Common myeloid progenitor, CD34-positive (primary cell): ENCODE results near the gene LRP1B.
"Not testable (repeated sequence)": the region's sequence is repeated elsewhere in the genome, so short reads cannot be mapped to it uniquely, and the experiment has no call there.

Experiments
- CTCF ChIA-PET: fragments of 350-600 bp; sonication (Branson Sonifier 250); formaldehyde crosslinking; loops from one replicate; lab custom pipeline; 2021; ENCODE audit warnings: antibody characterized with exemption; lab: Charles Lee
- POLR2A ChIA-PET: fragments of 350-600 bp; sonication (Branson Sonifier 250); formaldehyde crosslinking; loops from one replicate; lab custom pipeline; 2021; ENCODE audit warnings: antibody characterized with exemption; lab: Charles Lee
- DNase-seq, 3 donors: peaks; one replicate each; pipeline versions ENCODE4 v3.0.0 to v3.0.0-alpha.2; 2013
- H3K27ac ChIP-seq, 2 experiments: 1 replicate in 1 of 2; 2 replicates in 1 of 2; pipeline ENCODE4 v1.7.0; 2013; ENCODE audit warnings: inconsistent platforms in 2 of 2, low read length in 2 of 2, mild to moderate bottlenecking in 2 of 2, low read depth in 1 of 2, moderate library complexity in 1 of 2; ENCODE audit not compliant: severe bottlenecking in 2 of 2, insufficient read depth in 1 of 2, poor library complexity in 1 of 2
- H3K27me3 ChIP-seq, 5 experiments: replicated peaks in 2 of 5; 1 replicate in 3 of 5; 2 replicates in 2 of 5; pipeline versions ENCODE4 v1.6.1 to v1.7.0; 2013; ENCODE audit warnings: low read length in 4 of 5, mild to moderate bottlenecking in 2 of 5, moderate library complexity in 2 of 5, inconsistent platforms in 1 of 5; ENCODE audit not compliant: insufficient read depth in 5 of 5, control insufficient read depth in 4 of 5
- H3K36me3 ChIP-seq, 4 experiments: 1 replicate in 2 of 4; 2 replicates in 2 of 4; pipeline versions ENCODE4 v1.6.1 to v1.7.0; 2013; ENCODE audit warnings: low read length in 3 of 4, control low read depth in 1 of 4, mild to moderate bottlenecking in 1 of 4; ENCODE audit not compliant: control insufficient read depth in 4 of 4, insufficient read depth in 4 of 4
- H3K4me1 ChIP-seq, 4 experiments: 1 replicate in 3 of 4; 2 replicates in 1 of 4; pipeline versions ENCODE4 v1.6.1 to v1.7.1; 2013; ENCODE audit warnings: low read length in 3 of 4, mild to moderate bottlenecking in 3 of 4, control low read depth in 1 of 4, inconsistent platforms in 1 of 4, moderate library complexity in 1 of 4; ENCODE audit not compliant: control insufficient read depth in 4 of 4, insufficient read depth in 4 of 4; ENCODE audit errors: control extremely low read depth in 1 of 4
- H3K4me3 ChIP-seq, 7 experiments: 1 replicate in 4 of 7; 2 replicates in 3 of 7; pipeline versions ENCODE4 v1.5.1 to v1.7.0; 2013; ENCODE audit warnings: mild to moderate bottlenecking in 7 of 7, low read length in 6 of 7, moderate library complexity in 6 of 7, inconsistent platforms in 2 of 7, low read depth in 2 of 7, control low read depth in 1 of 7; ENCODE audit not compliant: insufficient read depth in 4 of 7, control insufficient read depth in 1 of 7; ENCODE audit errors: extremely low read depth in 1 of 7
- H3K9me3 ChIP-seq, 5 experiments: 1 replicate in 4 of 5; 2 replicates in 1 of 5; pipeline versions ENCODE4 v1.6.1 to v1.7.1; 2013; ENCODE audit warnings: low read length in 4 of 5, mild to moderate bottlenecking in 2 of 5, inconsistent platforms in 1 of 5, low read depth in 1 of 5, moderate library complexity in 1 of 5; ENCODE audit not compliant: control insufficient read depth in 4 of 5, insufficient read depth in 2 of 5; ENCODE audit errors: control extremely low read depth in 1 of 5
- WGBS: methylation state at CpG from one replicate; pipeline ENCODE4 v1.1.5; 2013; ENCODE audit not compliant: insufficient coverage; 5-methylcytosine and 5-hydroxymethylcytosine counted together

LRP1B gene

DNA sequence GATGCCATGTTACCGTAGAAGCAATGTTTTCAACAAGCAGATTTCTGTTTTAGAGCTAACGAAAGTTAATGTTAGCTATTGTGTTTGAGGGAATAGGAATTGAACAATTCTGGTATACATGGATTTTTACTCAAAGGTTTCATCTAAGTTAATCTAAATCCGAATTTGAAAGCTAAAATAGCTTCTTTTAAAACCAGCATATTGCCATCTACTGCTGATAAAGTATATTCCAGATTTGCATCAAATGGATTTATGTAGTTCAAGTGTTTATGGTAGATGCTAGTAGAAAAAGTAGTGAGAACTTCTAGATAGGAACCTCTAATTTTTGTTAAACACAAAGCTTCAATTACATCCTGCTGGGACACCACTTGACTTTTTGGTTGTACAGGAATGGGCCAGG is 1781.1 kb downstream of the LRP1B start:
- H3K36me3 ChIP-seq, result no peaks in the 10 kb centered on the region
- no peak overlapping the region for H3K27ac ChIP-seq
- POLR2A ChIA-PET, result no interaction called here
- CTCF ChIA-PET, result no interaction called here
- no peaks in the 10 kb centered on the region for H3K27me3 ChIP-seq
- no peak overlapping the region for H3K4me3 ChIP-seq
- no peaks in the 10 kb centered on the region for H3K4me1 ChIP-seq
- WGBS, result no CpG with 5 or more reads among the region's 3 CpGs
- no peaks in the 10 kb centered on the region for H3K9me3 ChIP-seq
- no peak for DNase-seq

DNA sequence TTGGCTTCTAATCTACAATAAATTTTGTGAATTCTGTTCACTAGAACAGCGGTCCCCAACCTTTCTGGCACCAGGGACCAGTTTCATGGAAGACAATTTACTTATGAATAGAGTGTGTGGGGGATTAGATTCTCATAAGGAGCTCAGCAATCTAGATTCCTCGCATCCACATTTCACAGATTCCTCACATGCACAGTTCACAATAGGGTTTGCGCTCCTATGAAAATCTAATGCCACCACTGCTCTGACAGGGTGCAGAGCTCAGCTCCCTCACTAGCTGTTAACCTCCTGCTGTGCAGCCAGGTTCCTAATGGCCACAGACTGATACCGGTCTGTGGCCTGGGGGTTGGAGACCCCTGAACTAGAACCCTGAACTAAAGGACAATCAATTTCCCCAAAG is 1782.0 kb downstream of the LRP1B start:
- H3K27me3 ChIP-seq, result no peaks in the 10 kb centered on the region
- DNase-seq, result no peak
- no peak overlapping the region for H3K4me3 ChIP-seq
- no peaks in the 10 kb centered on the region for H3K36me3 ChIP-seq
- POLR2A ChIA-PET, result no interaction called here
- H3K9me3 ChIP-seq, result no peaks in the 10 kb centered on the region
- H3K4me1 ChIP-seq, result no peaks in the 10 kb centered on the region
- 95% methylated on average over 2 of the region's 4 CpGs for WGBS
- H3K27ac ChIP-seq, result no peak overlapping the region
- CTCF ChIA-PET, result no interaction called here

DNA sequence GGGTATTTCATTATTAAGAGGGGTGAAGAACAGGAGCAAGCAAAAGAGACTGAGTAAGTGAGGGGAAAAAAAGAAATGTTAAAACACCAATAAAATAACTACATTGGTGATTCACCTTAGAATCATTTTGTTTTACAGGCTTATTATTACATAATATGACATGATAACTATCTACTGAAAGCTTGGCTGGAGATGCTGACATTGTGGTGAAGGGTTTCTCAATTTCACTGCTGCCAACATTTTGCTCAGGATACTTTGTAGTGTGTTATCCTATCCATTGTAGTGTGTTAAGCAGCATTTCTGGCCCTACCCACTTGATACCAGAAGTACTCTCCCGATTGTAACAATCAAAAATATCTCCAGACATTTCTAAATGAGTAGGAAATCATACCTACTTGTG is 1786.0 kb downstream of the LRP1B start:
- Histone ChIP-seq H3K4me1 (no peaks in the 10 kb centered on the region), H3K4me3 (no peak overlapping the region), H3K9me3 (no peaks in the 10 kb centered on the region), H3K27me3 (no peaks in the 10 kb centered on the region), H3K36me3 (no peaks in the 10 kb centered on the region), H3K27ac (no peak overlapping the region)
- ChIA-PET POLR2A (no interaction called here), CTCF (no interaction called here)
- no CpG with 5 or more reads among the region's 1 CpG for WGBS
- DNase-seq, result no peak

DNA sequence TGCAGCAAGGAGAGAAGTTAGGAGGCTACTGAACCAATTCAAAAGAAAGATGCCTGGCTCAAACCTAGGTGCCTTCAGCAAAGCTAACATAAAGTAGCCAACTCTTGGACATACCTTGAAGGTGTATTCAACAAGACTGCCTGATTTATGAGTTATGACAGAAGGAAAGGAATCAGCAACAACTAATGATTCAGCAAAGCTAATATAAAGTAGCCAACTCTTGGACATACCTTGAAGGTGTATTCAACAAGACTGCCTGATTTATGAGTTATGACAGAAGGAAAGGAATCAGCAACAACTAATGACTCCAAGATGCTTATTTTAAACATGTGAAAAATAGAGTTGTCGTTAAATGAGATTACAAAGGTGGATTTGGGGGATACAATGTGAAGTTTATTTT is 1786.5 kb downstream of the LRP1B start:
- H3K9me3 ChIP-seq, result not testable (repeated sequence)

DNA sequence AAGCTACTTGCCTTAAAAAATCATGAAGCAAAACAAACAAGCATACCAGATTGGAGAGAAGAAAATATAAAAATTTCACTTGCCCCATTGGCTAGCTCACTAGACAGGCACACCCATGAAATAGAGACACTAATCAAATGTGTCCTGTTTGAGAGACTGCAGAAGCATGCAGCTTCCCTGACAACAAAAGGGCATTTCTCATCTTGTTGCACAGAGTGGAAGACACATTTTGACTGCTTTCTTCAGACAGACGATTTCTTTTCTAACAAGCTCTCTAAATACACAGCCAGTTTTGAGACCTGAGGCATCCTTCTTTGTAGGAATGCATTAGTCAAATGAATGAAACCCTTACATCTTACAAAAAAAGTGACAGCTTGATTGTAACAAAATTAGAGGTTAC is 1792.0 kb downstream of the LRP1B start:
- H3K36me3 ChIP-seq, result no peaks in the 10 kb centered on the region
- H3K27ac ChIP-seq, result no peak overlapping the region
- 71% methylated on average over 1 of the region's 1 CpG for WGBS
- no peaks in the 10 kb centered on the region for H3K27me3 ChIP-seq
- POLR2A ChIA-PET, result no interaction called here
- no peaks in the 10 kb centered on the region for H3K9me3 ChIP-seq
- H3K4me1 ChIP-seq, result no peaks in the 10 kb centered on the region
- CTCF ChIA-PET, result no interaction called here
- H3K4me3 ChIP-seq, result no peak overlapping the region
- no peak for DNase-seq

More for the DNA sequence above, 1786.5 kb downstream of the LRP1B start:
- WGBS, result 100% methylated on average over 1 of the region's 1 CpG
- H3K4me3 ChIP-seq, H3K27ac ChIP-seq, POLR2A ChIA-PET, DNase-seq, H3K27me3 ChIP-seq, H3K4me1 ChIP-seq, H3K36me3 ChIP-seq, CTCF ChIA-PET: not testable (repeated sequence)

DNA sequence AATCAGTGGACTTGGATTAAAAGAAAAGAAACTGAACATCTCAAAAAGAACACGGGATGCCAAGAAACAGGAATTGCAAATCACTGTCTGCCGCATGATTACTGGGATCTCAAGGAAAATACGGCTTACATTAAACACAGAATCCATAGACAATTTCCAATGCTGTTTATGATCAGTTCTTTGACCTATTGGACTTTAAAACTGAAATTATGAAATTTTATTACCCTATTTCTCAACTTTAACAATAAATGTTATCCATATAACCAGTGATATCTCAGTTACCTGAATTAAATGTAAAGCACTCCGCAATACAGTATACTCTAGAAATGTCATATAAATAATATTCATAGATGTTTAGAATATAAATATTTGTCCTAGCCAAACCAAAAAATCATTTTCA is 1793.8 kb downstream of the LRP1B start:
- no peak overlapping the region for H3K4me3 ChIP-seq
- WGBS, result 83% methylated on average over 2 of the region's 4 CpGs
- no peak overlapping the region for H3K27ac ChIP-seq
- no peaks in the 10 kb centered on the region for H3K27me3 ChIP-seq
- POLR2A ChIA-PET, result no interaction called here
- no peaks in the 10 kb centered on the region for H3K4me1 ChIP-seq
- no peak for DNase-seq
- H3K36me3 ChIP-seq, result no peaks in the 10 kb centered on the region
- H3K9me3 ChIP-seq, result no peaks in the 10 kb centered on the region
- CTCF ChIA-PET, result no interaction called here

DNA sequence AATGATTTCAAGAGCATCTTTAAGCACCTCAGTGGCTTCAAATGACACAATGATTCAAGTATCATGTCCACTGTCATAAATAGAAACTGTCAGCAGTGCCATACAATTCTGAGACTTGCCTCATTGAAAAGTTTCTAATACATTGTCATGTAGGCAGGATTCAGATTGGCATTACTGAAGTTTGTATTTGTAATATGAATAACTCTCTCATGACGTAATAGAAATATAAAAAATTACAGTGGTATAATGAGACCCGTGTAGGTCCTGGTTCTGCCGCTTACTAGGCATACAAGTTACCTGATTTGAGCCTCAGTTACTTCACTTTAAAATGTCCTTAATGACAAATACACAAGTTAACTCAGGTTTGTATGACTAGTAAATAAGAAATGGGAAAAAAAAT is 1814.5 kb downstream of the LRP1B start:
- no CpG with 5 or more reads among the region's 3 CpGs for WGBS
- POLR2A ChIA-PET, result no interaction called here
- CTCF ChIA-PET, result no interaction called here
- H3K9me3 ChIP-seq, result no peaks in the 10 kb centered on the region
- H3K36me3 ChIP-seq, result no peaks in the 10 kb centered on the region
- H3K27ac ChIP-seq, result no peak overlapping the region
- no peak for DNase-seq
- no peak overlapping the region for H3K4me3 ChIP-seq
- no peaks in the 10 kb centered on the region for H3K27me3 ChIP-seq
- no peaks in the 10 kb centered on the region for H3K4me1 ChIP-seq
